CD4-positive, alpha-beta T cell (primary cell): Measurements from ENCODE around the gene GTSE1. TPM values are rescaled to one million over a fixed set of nuclear protein-coding genes. Genes with fewer than 3 reads are reported as not detected.

Source experiments
- ATAC-seq: fragments of 200-7000 bp; cut with Tn5 transposase; one replicate; pipeline ENCODE4 v1.10.0; 2022; ENCODE audit warnings: mild to moderate bottlenecking; ENCODE audit not compliant: poor library complexity
- CTCF ChIA-PET: fragments of 350-600 bp; sonication (Branson Sonifier 250); formaldehyde crosslinking; loops from one replicate; lab custom pipeline; 2021; ENCODE audit warnings: antibody characterized with exemption, inconsistent platforms; lab: Charles Lee
- POLR2A ChIA-PET: fragments of 350-600 bp; sonication (Branson Sonifier 250); formaldehyde crosslinking; loops from one replicate; lab custom pipeline; 2021; ENCODE audit warnings: antibody characterized with exemption, inconsistent platforms; lab: Charles Lee
- DNase-seq, 14 experiments: peaks; one replicate each; pipeline ENCODE4 v3.0.0-alpha.2; 2013 to 2020; ENCODE audit warnings: mixed read lengths in 2 of 14
- H3K27ac ChIP-seq, 2 donors: one replicate each; pipeline versions ENCODE4 v1.5.1 to v1.7.0; 2013; ENCODE audit warnings: low read length in 2 of 2, low read depth in 1 of 2, mild to moderate bottlenecking in 1 of 2
- H3K27me3 ChIP-seq, 2 experiments: 1 replicate in 1 of 2; 2 replicates in 1 of 2; pipeline versions ENCODE4 v1.6.1 to v1.7.0; 2013; ENCODE audit warnings: low read length in 2 of 2, control low read depth in 1 of 2, mild to moderate bottlenecking in 1 of 2, moderate library complexity in 1 of 2; ENCODE audit not compliant: insufficient read depth in 2 of 2, control insufficient read depth in 1 of 2
- H3K36me3 ChIP-seq: one replicate; pipeline ENCODE4 v1.6.1; 2013; ENCODE audit warnings: low read length, control low read depth; ENCODE audit not compliant: insufficient read depth
- H3K4me1 ChIP-seq: one replicate; pipeline ENCODE4 v1.6.1; 2013; ENCODE audit warnings: low read length, control low read depth; ENCODE audit not compliant: insufficient read depth
- H3K4me3 ChIP-seq: one replicate; pipeline ENCODE4 v1.5.1; 2013; ENCODE audit warnings: mild to moderate bottlenecking, low read length, moderate library complexity
- H3K9me3 ChIP-seq, 2 experiments: 1 replicate in 1 of 2; 2 replicates in 1 of 2; pipeline versions ENCODE4 v1.6.1 to v1.7.0; 2013; ENCODE audit warnings: low read length in 2 of 2, mild to moderate bottlenecking in 2 of 2, control low read depth in 1 of 2, moderate library complexity in 1 of 2; ENCODE audit not compliant: control insufficient read depth in 1 of 2, insufficient read depth in 1 of 2
- H3K27ac Mint-ChIP-seq: one replicate; pipeline ENCODE4 v1.8.0; 2020; ENCODE audit warnings: mixed read lengths
- H3K27me3 Mint-ChIP-seq: one replicate; pipeline ENCODE4 v1.8.0; 2021; ENCODE audit warnings: mixed read lengths
- H3K36me3 Mint-ChIP-seq: one replicate; pipeline ENCODE4 v1.8.0; 2021; ENCODE audit warnings: low read depth, mixed read lengths
- H3K4me1 Mint-ChIP-seq: one replicate; pipeline ENCODE4 v1.8.0; 2021; ENCODE audit warnings: low read depth, mixed read lengths
- H3K4me3 Mint-ChIP-seq: one replicate; pipeline ENCODE4 v1.8.0; 2020; ENCODE audit warnings: mild to moderate bottlenecking, mixed read lengths
- H3K9me3 Mint-ChIP-seq: one replicate; pipeline ENCODE4 v1.8.0; 2020; ENCODE audit warnings: mixed read lengths
- CTCF ChIP-seq: fragments of 200-600 bp; IDR thresholded peaks from one replicate; pipeline ENCODE4 v1.8.0; 2022; ENCODE audit warnings: antibody characterized with exemption, mild to moderate bottlenecking
- intact Hi-C, 2 experiments: fragments of 100-400 bp; cut with DNase I in 1 of 2; cut with micrococcal nuclease in 1 of 2; formaldehyde crosslinking; loops; one replicate each; pipeline versions ENCODE4 v1.15.1 to v1.9.0; 2023 to 2025; cut with DNase I, micrococcal nuclease
- total RNA-seq, 174 experiments: library from RNA in 2 of 174; stranded (reverse) in 2 of 174; gene quantifications; one replicate each; pipeline ENCODE4 v1.2.3 and lab custom pipeline; 2021 to 2026

GTSE1 gene
- total RNA-seq, 2 experiments from 2014 or later: 0.14 to 0.89 TPM

GRCh38 chr22:46294784-46295183 is 1.9 kb upstream of the GTSE1 start:
- Histone ChIP-seq H3K27ac (no peak overlapping the region), H3K4me1 (peaks cover 23% of the 10 kb centered on the region), H3K36me3 (no peaks in the 10 kb centered on the region), H3K4me3 (no peak overlapping the region), H3K9me3 (peaks cover 0 to 9% of the 10 kb centered on the region in 2 experiments), H3K27me3 (no peaks in the 10 kb centered on the region)
- no peak for DNase-seq
- ChIA-PET CTCF (interaction anchor here (2.1 kb wide), 2 partner anchors 174 to 289 kb away, joined by 8 to 11 read pairs; no protein-coding TSS in a partner anchor), POLR2A (interaction anchor here (2.0 to 2.2 kb wide), 2 partner anchors 45 to 241 kb away, joined by 4 to 30 read pairs; partner anchors contain the start of gene CDPF1)
- ATAC-seq: no peak
- no peak for TF ChIP-seq CTCF
- Mint-ChIP-seq H3K9me3 (no peaks in the 10 kb centered on the region), H3K27me3 (peaks cover 4% of the 10 kb centered on the region), H3K36me3 (peaks cover 4% of the 10 kb centered on the region), H3K27ac (peak overlapping the region; percentile 91), H3K4me1 (peaks cover 26% of the 10 kb centered on the region), H3K4me3 (peak overlapping the region; percentile 27)
- intact Hi-C loops: loop anchor here (5.0 kb wide), 2 partner anchors 42 to 287 kb away; partner anchors contain the start of gene CDPF1 (in 1 of the 2)

GRCh38 chr22:46295277-46295971 is 1.2 kb upstream of the GTSE1 start:
- CTCF ChIA-PET: interaction anchor here (1.0 to 2.1 kb wide), 5 partner anchors 19 to 289 kb away, joined by 3 to 11 read pairs (median 6); partner anchors contain the start of gene PPARA
- Mint-ChIP-seq H3K4me3 (peak overlapping the region; percentile 90), H3K27me3 (peaks cover 4% of the 10 kb centered on the region), H3K4me1 (peaks cover 26% of the 10 kb centered on the region), H3K27ac (peak overlapping the region; percentile 91), H3K9me3 (no peaks in the 10 kb centered on the region), H3K36me3 (peaks cover 4% of the 10 kb centered on the region)
- ATAC-seq: no peak
- Histone ChIP-seq H3K27ac (peak overlapping the region in 1 of 2 donors; percentile 91), H3K27me3 (no peaks in the 10 kb centered on the region), H3K9me3 (peaks cover 0 to 9% of the 10 kb centered on the region in 2 experiments), H3K36me3 (no peaks in the 10 kb centered on the region), H3K4me3 (peak overlapping the region; percentile 77), H3K4me1 (peaks cover 23% of the 10 kb centered on the region)
- no peak for TF ChIP-seq CTCF
- no peak for DNase-seq
- intact Hi-C loops: loop anchor here (5.0 kb wide), 2 partner anchors 43 to 288 kb away; partner anchors contain the start of gene CDPF1 (in 1 of the 2)
- POLR2A ChIA-PET: interaction anchor here (0.6 to 2.2 kb wide), 9 partner anchors 9 to 260 kb away, joined by 3 to 30 read pairs (median 5); partner anchors contain the start of genes CDPF1 and PPARA

GRCh38 chr22:46297151-46297812 is 612 bp downstream of the GTSE1 start:
- Mint-ChIP-seq H3K27ac (no peak overlapping the region), H3K4me1 (peaks cover 26% of the 10 kb centered on the region), H3K27me3 (peaks cover 4% of the 10 kb centered on the region), H3K9me3 (no peaks in the 10 kb centered on the region), H3K36me3 (peaks cover 4% of the 10 kb centered on the region), H3K4me3 (peak overlapping the region; percentile 85)
- CTCF ChIA-PET: interaction anchor here (1.6 to 2.1 kb wide), 2 partner anchors 47 to 291 kb away, joined by 6 to 8 read pairs; partner anchors contain the start of gene CDPF1
- Histone ChIP-seq H3K27ac (no peak overlapping the region), H3K27me3 (no peaks in the 10 kb centered on the region), H3K4me1 (peaks cover 23% of the 10 kb centered on the region), H3K36me3 (no peaks in the 10 kb centered on the region), H3K9me3 (no peaks in the 10 kb centered on the region), H3K4me3 (peak overlapping the region; percentile 77)
- DNase-seq (peak in 1 of 14 experiments; percentile 37), ATAC-seq (no peak)
- no peak for TF ChIP-seq CTCF
- POLR2A ChIA-PET: interaction anchor here (1.6 to 2.2 kb wide), 2 partner anchors 47 to 175 kb away, joined by 5 to 30 read pairs; partner anchors contain the start of gene CDPF1
- intact Hi-C loops: loop anchor here (2.0 to 5.0 kb wide), 3 partner anchors 38 to 290 kb away; partner anchors contain the start of genes CDPF1 (in 1 of the 2) and TRMU (in 1 of the 2)
